Measurements from ENCODE around the gene MYL6. TPM values are rescaled to one million over a fixed set of nuclear protein-coding genes. Genes with fewer than 3 reads are reported as not detected.

MYL6 gene
- total and polyA plus RNA-seq, 9 of the 15 experiments (the other 6 are each of a cell fraction or from before 2014, with no cell fraction given) = 557 to 1,664 (median 958) TPM

GRCh38 chr12:56127485-56127887 is 30.7 kb upstream of the MYL6 start (continued):
- 0 out of 2 replicates have a peak, but pooled peaks have one; percentile 5 for TF ChIP-seq REST (IDR thresholded peaks at IDR 0.05; ENCODE audit: borderline replicate concordance)
- no peak for TF ChIP-seq REST (CRISPR knock-in tag; IDR thresholded peaks at IDR 0.05; ENCODE audit: low read depth)
- peak; percentile 60 to 79 for TF ChIP-seq AFF1 (IDR thresholded peaks at IDR 0.05; ENCODE audit: low read depth in 1 of 2, partially characterized antibody in 2 of 2)
- 0 out of 2 replicates have a peak, but pooled peaks have one; percentile 15 for TF ChIP-seq THRAP3 (IDR thresholded peaks at IDR 0.05; ENCODE audit: borderline replicate concordance)
- TF ChIP-seq SIN3A (IDR thresholded peaks at IDR 0.05; ENCODE audit: borderline replicate concordance in 2 of 2, control insufficient read depth in 1 of 2, low read depth in 2 of 2, low read length in 2 of 2) = 0 out of 4 replicates have a peak, but pooled peaks of 1 of the 2 experiments have one; percentile 49
- no peak for TF ChIP-seq SRF (CRISPR knock-in tag; IDR thresholded peaks at IDR 0.05)
- TF ChIP-seq HDAC3 (IDR thresholded peaks at IDR 0.05; ENCODE audit: borderline replicate concordance, partially characterized antibody) = peak; percentile 60
- peak in 1 of 2 experiments; percentile 16; a peak in 1 of 3 replicates for TF ChIP-seq CBX3 (IDR thresholded peaks at IDR 0.05; ENCODE audit: borderline replicate concordance in 1 of 2, low read length in 2 of 2)
- no peak for TF ChIP-seq NR2C2 (CRISPR knock-in tag; IDR thresholded peaks at IDR 0.05)
- peak; percentile 65 for TF ChIP-seq NR2C2 (tag; IDR thresholded peaks at IDR 0.05)
- TF ChIP-seq POLR2H (tag; IDR thresholded peaks at IDR 0.05; ENCODE audit: low read depth) = peak; percentile 70
- TF ChIP-seq ZNF696 (CRISPR knock-in tag; conservative IDR thresholded peaks at IDR 0.05) = 0 out of 2 replicates have a peak, but pooled peaks have one; percentile 41
- peak; percentile 52; the same call in 1 of the 2 replicates for TF ChIP-seq ZNF175 (CRISPR knock-in tag; IDR thresholded peaks at IDR 0.05; ENCODE audit: low read depth)

All from K562 (cell line).